H1 (cell line): ENCODE measurements around the gene FOXJ2.

ENCODE experiments used
- CREB1 ChIP-seq: IDR thresholded peaks from 2 replicates; pipeline ENCODE4 v1.6.1; 2012; ENCODE audit warnings: inconsistent platforms
- POLR2A ChIP-seq, 2 experiments: IDR thresholded peaks; 1 replicate in 1 of 2; 2 replicates in 1 of 2; pipeline ENCODE4 v1.6.1; 2011; ENCODE audit warnings: low read depth in 2 of 2, low read length in 2 of 2, mild to moderate bottlenecking in 2 of 2; ENCODE audit errors: control extremely low read depth in 1 of 2

DNA sequence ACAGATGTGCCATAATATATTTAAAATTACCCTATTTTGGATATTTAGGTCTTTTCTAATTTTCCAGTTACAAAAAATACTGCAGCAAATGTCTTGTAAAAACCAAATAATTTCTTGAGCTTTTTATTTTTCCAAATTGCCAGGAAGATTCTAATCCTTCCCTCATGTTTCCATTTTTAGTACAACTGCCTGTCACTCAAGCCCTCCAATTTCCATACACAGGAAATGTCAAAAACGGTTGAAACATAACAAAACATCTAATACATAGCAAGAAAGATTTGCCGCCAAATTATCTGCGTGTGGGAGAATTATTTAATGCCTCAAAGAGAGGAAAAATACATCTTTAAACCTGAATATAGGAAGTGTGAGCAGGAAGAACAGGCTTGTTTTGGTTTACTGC is 2.3 kb upstream of the FOXJ2 start:
- TF ChIP-seq CREB1, result no peak
- no peak for TF ChIP-seq POLR2A (IDR thresholded peaks at IDR 0.05; ENCODE audit: control extremely low read depth in 1 of 2, low read depth in 2 of 2, low read length in 2 of 2)
